GM10266 (cell line): Measurements from ENCODE around the gene PSMA5.
A peak's percentile ranks its signal among the peaks of the same experiment; 100 is the strongest.

Experiments
- DNase-seq: peaks from one replicate; pipeline ENCODE4 v3.0.0; 2012; ENCODE audit errors: extremely low spot score
- CTCF ChIP-seq: IDR thresholded peaks from 2 replicates; pipeline ENCODE4 v1.5.1; 2012; ENCODE audit warnings: mild to moderate bottlenecking, low read depth; ENCODE audit not compliant: control insufficient read depth, insufficient read depth; ENCODE audit errors: missing control alignments

The PSMA5 gene

GRCh38 chr1:109391626-109392025, 34.6 kb downstream of the PSMA5 start:
- peak; percentile 70 for DNase-seq

GRCh38 chr1:109391157-109391556, 35.1 kb downstream of the PSMA5 start:
- DNase-seq: no peak
- no peak for TF ChIP-seq CTCF

More at GRCh38 chr1:109391626-109392025, 34.6 kb downstream of the PSMA5 start:
- TF ChIP-seq CTCF: no peak

GRCh38 chr1:109389638-109390341, 36.5 kb downstream of the PSMA5 start:
- DNase-seq: no peak
- no peak for TF ChIP-seq CTCF

GRCh38 chr1:109388884-109389637, 37.2 kb downstream of the PSMA5 start:
- no peak for DNase-seq
- no peak for TF ChIP-seq CTCF

- no peak for DNase-seq
- TF ChIP-seq CTCF: no peak
Measured at GRCh38 chr1:109388208-109388711, 38.0 kb downstream of the PSMA5 start.

GRCh38 chr1:109386054-109386717, 40.1 kb downstream of the PSMA5 start:
- no peak for TF ChIP-seq CTCF
- no peak for DNase-seq
